SK-N-SH treated with all-trans-retinoic acid at 6 μM for 48 hours (cell line): Measurements from ENCODE around the gene OR6X1.

ENCODE experiments used
- ATAC-seq: fragments of 200-7000 bp; cut with Tn5 transposase; 3 replicates; pipeline ENCODE4 v1.9.1; 2020; ENCODE audit warnings: mild to moderate bottlenecking, moderate library complexity
- ARNTL ChIP-seq: fragments of 450-650 bp; formaldehyde crosslinking; IDR thresholded peaks from 2 replicates; pipeline ENCODE4 v1.5.0; 2020; ENCODE audit warnings: low read depth, mild to moderate bottlenecking, moderate library complexity, borderline replicate concordance
- BACH2 ChIP-seq: fragments of 250-450 bp; sonication (Bioruptor Pico); IDR thresholded peaks from 2 replicates; pipeline ENCODE4 v1.9.0; 2021; ENCODE audit warnings: mild to moderate bottlenecking, borderline replicate concordance
- CSDC2 ChIP-seq: fragments of 250-450 bp; sonication (Bioruptor Pico); IDR thresholded peaks from 2 replicates; pipeline ENCODE4 v1.5.0; 2020; ENCODE audit warnings: mild to moderate bottlenecking, moderate library complexity
- ESRRG ChIP-seq: fragments of 250-450 bp; sonication (Bioruptor Pico); IDR thresholded peaks from 2 replicates; pipeline ENCODE4 v1.6.1; 2021; ENCODE audit warnings: mild to moderate bottlenecking
- GLIS3 ChIP-seq: fragments of 250-450 bp; sonication (Bioruptor Pico); IDR thresholded peaks from 2 replicates; pipeline ENCODE4 v1.5.0; 2020; ENCODE audit warnings: mild to moderate bottlenecking, moderate library complexity
- ISL1 ChIP-seq: fragments of 250-450 bp; sonication (Bioruptor Pico); IDR thresholded peaks from 2 replicates; pipeline ENCODE4 v2.1.2; 2022; ENCODE audit warnings: mild to moderate bottlenecking, moderate library complexity
- OSR1 ChIP-seq: fragments of 250-450 bp; sonication (Bioruptor Pico); IDR thresholded peaks from 2 replicates; pipeline ENCODE4 v1.8.0; 2022; ENCODE audit warnings: moderate library complexity, mild to moderate bottlenecking, inconsistent platforms
- PPARA ChIP-seq: fragments of 250-450 bp; sonication (Bioruptor Pico); IDR thresholded peaks from 2 replicates; pipeline ENCODE4 v1.5.0; 2020; ENCODE audit warnings: mild to moderate bottlenecking, borderline replicate concordance
- RARB ChIP-seq: fragments of 250-450 bp; sonication (Bioruptor Pico); IDR thresholded peaks from 2 replicates; pipeline ENCODE4 v1.8.0; 2021; ENCODE audit warnings: mild to moderate bottlenecking, moderate library complexity
- SNAI2 ChIP-seq: fragments of 250-450 bp; sonication (Bioruptor Pico); IDR thresholded peaks from 2 replicates; pipeline ENCODE4 v1.5.0; 2020; ENCODE audit warnings: mild to moderate bottlenecking, moderate library complexity
- TCF4 ChIP-seq: fragments of 250-450 bp; sonication (Bioruptor Pico); IDR thresholded peaks from 2 replicates; pipeline ENCODE4 v1.8.0; 2021; ENCODE audit warnings: mild to moderate bottlenecking, moderate library complexity, borderline replicate concordance
- TOX ChIP-seq: fragments of 250-450 bp; sonication (Bioruptor Pico); IDR thresholded peaks from 2 replicates; pipeline ENCODE4 v1.8.0; 2021; ENCODE audit warnings: mild to moderate bottlenecking, moderate library complexity, borderline replicate concordance
- ZC3H10 ChIP-seq: fragments of 250-450 bp; sonication (Bioruptor Pico); IDR thresholded peaks from 2 replicates; pipeline ENCODE4 v1.5.1; 2021; ENCODE audit warnings: mild to moderate bottlenecking, moderate library complexity
- ZFP30 ChIP-seq: fragments of 450-650 bp; formaldehyde crosslinking; IDR thresholded peaks from 2 replicates; pipeline ENCODE4 v1.5.0; 2022; ENCODE audit warnings: mild to moderate bottlenecking, moderate library complexity
- ZNF565 ChIP-seq: fragments of 450-650 bp; formaldehyde crosslinking; conservative IDR thresholded peaks from 2 replicates; pipeline ENCODE4 v1.5.0; 2020; ENCODE audit warnings: low read depth, mild to moderate bottlenecking, moderate library complexity
- ZNF70 ChIP-seq: fragments of 450-650 bp; formaldehyde crosslinking; IDR thresholded peaks from 2 replicates; pipeline ENCODE4 v1.5.0; 2020; ENCODE audit warnings: mild to moderate bottlenecking, moderate library complexity
- ZNF8 ChIP-seq: fragments of 450-650 bp; formaldehyde crosslinking; IDR thresholded peaks from 2 replicates; pipeline ENCODE4 v1.5.0; 2020; ENCODE audit warnings: mild to moderate bottlenecking, moderate library complexity
- TF ChIP-seq, protein P1 (sequence below): fragments of 250-450 bp; sonication (Bioruptor Pico); IDR thresholded peaks from 2 replicates; pipeline ENCODE4 v1.5.0; 2020; ENCODE audit warnings: mild to moderate bottlenecking, moderate library complexity
- TF ChIP-seq, protein P2 (sequence below): fragments of 250-450 bp; sonication (Bioruptor Pico); IDR thresholded peaks from 2 replicates; pipeline ENCODE4 v1.5.1; 2020; ENCODE audit warnings: low read depth, mild to moderate bottlenecking, moderate library complexity
- TF ChIP-seq, protein P3 (sequence below): fragments of 250-450 bp; sonication (Bioruptor Pico); IDR thresholded peaks from 2 replicates; pipeline ENCODE4 v1.8.0; 2020; ENCODE audit warnings: mild to moderate bottlenecking, moderate library complexity, borderline replicate concordance
- TF ChIP-seq, protein P4 (sequence below): fragments of 250-450 bp; sonication (Bioruptor Pico); IDR thresholded peaks from 2 replicates; pipeline ENCODE4 v1.8.0; 2021; ENCODE audit warnings: low read depth, mild to moderate bottlenecking, moderate library complexity, borderline replicate concordance

The OR6X1 gene

DNA sequence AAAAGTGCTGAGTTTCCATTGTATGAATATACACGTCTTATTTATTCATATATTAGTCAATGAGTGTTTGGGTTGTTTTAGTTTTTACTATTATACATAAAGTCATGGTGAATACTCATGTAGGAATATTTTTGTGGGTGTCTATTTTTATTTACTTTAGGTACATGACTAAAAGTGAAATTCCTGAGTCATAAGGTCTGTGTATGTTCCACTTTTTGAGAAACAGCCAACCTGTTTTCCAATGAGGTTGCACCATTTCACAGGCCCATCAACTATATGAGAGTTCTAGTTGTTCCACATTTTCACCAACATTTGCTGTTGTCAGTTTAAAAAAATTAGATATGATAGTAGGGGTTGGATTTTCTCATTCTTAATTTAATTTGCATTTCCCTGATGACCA is 6.6 kb upstream of the OR6X1 start (continued):
- TF ChIP-seq OSR1 (CRISPR knock-in tag) (no peak), ZNF8 (CRISPR knock-in tag) (no peak), RARB (CRISPR knock-in tag) (no peak), ZFP30 (CRISPR knock-in tag) (no peak), SNAI2 (CRISPR knock-in tag) (no peak), BACH2 (CRISPR knock-in tag) (no peak), GLIS3 (no peak), TCF4 (CRISPR knock-in tag) (no peak)

DNA sequence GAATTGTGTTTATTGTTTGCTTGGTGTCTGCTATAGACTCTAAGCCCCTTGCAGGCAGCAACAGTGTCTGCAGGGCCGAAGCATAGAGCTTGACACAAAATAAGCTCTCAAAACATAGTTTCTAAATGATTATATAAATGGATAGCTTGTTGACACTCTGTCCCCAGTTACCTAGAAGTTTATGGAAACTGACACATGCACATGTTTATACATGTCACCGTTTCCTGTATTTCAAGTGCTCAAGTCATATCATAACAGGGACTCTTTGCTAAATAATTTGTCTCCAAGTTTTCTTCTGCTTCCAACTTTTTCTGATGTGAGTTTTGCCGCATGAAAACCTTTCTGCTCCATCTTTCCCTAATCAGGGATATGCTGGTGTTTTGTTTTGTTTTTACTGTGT is 3.7 kb upstream of the OR6X1 start:
- ATAC-seq, result no peak
- TF ChIP-seq SNAI2 (CRISPR knock-in tag) (no peak), ARNTL (CRISPR knock-in tag) (no peak), CSDC2 (CRISPR knock-in tag) (no peak), PPARA (CRISPR knock-in tag) (no peak), TCF4 (CRISPR knock-in tag) (no peak), ZNF565 (CRISPR knock-in tag) (no peak), ISL1 (CRISPR knock-in tag) (no peak), BACH2 (CRISPR knock-in tag) (no peak), ZNF8 (CRISPR knock-in tag) (no peak)
- TF ChIP-seq, protein P1, sequence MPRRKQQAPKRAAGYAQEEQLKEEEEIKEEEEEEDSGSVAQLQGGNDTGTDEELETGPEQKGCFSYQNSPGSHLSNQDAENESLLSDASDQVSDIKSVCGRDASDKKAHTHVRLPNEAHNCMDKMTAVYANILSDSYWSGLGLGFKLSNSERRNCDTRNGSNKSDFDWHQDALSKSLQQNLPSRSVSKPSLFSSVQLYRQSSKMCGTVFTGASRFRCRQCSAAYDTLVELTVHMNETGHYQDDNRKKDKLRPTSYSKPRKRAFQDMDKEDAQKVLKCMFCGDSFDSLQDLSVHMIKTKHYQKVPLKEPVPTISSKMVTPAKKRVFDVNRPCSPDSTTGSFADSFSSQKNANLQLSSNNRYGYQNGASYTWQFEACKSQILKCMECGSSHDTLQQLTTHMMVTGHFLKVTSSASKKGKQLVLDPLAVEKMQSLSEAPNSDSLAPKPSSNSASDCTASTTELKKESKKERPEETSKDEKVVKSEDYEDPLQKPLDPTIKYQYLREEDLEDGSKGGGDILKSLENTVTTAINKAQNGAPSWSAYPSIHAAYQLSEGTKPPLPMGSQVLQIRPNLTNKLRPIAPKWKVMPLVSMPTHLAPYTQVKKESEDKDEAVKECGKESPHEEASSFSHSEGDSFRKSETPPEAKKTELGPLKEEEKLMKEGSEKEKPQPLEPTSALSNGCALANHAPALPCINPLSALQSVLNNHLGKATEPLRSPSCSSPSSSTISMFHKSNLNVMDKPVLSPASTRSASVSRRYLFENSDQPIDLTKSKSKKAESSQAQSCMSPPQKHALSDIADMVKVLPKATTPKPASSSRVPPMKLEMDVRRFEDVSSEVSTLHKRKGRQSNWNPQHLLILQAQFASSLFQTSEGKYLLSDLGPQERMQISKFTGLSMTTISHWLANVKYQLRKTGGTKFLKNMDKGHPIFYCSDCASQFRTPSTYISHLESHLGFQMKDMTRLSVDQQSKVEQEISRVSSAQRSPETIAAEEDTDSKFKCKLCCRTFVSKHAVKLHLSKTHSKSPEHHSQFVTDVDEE (CRISPR knock-in tag), result no peak
- TF ChIP-seq, protein P2, sequence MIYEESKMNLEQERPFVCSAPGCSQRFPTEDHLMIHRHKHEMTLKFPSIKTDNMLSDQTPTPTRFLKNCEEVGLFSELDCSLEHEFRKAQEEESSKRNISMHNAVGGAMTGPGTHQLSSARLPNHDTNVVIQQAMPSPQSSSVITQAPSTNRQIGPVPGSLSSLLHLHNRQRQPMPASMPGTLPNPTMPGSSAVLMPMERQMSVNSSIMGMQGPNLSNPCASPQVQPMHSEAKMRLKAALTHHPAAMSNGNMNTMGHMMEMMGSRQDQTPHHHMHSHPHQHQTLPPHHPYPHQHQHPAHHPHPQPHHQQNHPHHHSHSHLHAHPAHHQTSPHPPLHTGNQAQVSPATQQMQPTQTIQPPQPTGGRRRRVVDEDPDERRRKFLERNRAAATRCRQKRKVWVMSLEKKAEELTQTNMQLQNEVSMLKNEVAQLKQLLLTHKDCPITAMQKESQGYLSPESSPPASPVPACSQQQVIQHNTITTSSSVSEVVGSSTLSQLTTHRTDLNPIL (CRISPR knock-in tag), result no peak

DNA sequence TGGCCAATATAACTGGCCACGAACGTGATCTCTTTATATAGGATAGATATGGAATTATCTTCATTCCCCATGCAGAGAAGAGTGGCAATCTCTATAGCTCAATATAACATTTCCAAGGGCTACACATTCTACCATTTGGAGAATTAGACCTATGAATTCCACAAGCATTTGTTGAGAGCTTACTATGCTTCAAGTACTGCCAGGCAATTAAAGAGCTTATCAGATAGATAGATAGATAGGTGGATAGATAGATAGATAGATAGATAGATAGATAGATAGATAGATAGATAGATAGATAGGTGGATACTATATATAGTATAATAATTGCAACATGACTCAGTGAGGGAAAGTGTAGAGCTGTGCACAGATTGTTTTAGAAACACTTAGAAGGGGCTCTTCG is 1.5 kb upstream of the OR6X1 start:
- ATAC-seq, result no peak
- TF ChIP-seq, protein P3, sequence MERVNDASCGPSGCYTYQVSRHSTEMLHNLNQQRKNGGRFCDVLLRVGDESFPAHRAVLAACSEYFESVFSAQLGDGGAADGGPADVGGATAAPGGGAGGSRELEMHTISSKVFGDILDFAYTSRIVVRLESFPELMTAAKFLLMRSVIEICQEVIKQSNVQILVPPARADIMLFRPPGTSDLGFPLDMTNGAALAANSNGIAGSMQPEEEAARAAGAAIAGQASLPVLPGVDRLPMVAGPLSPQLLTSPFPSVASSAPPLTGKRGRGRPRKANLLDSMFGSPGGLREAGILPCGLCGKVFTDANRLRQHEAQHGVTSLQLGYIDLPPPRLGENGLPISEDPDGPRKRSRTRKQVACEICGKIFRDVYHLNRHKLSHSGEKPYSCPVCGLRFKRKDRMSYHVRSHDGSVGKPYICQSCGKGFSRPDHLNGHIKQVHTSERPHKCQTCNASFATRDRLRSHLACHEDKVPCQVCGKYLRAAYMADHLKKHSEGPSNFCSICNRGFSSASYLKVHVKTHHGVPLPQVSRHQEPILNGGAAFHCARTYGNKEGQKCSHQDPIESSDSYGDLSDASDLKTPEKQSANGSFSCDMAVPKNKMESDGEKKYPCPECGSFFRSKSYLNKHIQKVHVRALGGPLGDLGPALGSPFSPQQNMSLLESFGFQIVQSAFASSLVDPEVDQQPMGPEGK, result no peak
- TF ChIP-seq TOX (CRISPR knock-in tag) (no peak), ZNF565 (CRISPR knock-in tag) (no peak), CSDC2 (CRISPR knock-in tag) (no peak), ZNF8 (CRISPR knock-in tag) (no peak), GLIS3 (no peak), SNAI2 (CRISPR knock-in tag) (no peak), BACH2 (CRISPR knock-in tag) (no peak), ZFP30 (CRISPR knock-in tag) (no peak), RARB (CRISPR knock-in tag) (no peak), ISL1 (CRISPR knock-in tag) (no peak), TCF4 (CRISPR knock-in tag) (no peak), ARNTL (CRISPR knock-in tag) (no peak), ZNF70 (no peak), ZC3H10 (CRISPR knock-in tag) (no peak)
- TF ChIP-seq, protein P4, sequence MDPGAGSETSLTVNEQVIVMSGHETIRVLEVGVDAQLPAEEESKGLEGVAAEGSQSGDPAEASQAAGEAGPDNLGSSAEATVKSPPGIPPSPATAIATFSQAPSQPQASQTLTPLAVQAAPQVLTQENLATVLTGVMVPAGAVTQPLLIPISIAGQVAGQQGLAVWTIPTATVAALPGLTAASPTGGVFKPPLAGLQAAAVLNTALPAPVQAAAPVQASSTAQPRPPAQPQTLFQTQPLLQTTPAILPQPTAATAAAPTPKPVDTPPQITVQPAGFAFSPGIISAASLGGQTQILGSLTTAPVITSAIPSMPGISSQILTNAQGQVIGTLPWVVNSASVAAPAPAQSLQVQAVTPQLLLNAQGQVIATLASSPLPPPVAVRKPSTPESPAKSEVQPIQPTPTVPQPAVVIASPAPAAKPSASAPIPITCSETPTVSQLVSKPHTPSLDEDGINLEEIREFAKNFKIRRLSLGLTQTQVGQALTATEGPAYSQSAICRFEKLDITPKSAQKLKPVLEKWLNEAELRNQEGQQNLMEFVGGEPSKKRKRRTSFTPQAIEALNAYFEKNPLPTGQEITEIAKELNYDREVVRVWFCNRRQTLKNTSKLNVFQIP (CRISPR knock-in tag), result no peak
- TF ChIP-seq, all 23 proteins: peak for 0

DNA sequence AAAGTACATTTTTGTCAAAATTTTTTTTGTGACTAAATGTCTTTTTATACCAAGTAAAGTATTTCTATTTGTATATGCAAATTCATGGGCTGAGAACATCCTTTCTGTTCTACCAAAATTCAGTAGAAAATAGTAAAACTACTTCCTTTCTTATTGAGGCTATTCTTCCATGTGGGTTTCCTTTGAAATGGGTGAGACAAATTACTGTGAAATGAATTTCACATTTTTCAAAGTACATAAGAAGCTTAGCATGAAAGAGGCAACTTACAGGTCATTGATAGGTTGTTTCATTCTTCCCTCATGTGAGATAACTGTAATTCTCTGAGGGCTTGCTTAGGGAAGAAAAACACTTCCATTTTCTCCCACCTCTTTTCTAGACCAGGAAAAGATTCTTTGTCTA is 1.0 kb upstream of the OR6X1 start:
- no peak for ATAC-seq
- TF ChIP-seq ZNF70, result no peak
- TF ChIP-seq, protein P3, result no peak
- no peak for TF ChIP-seq ARNTL (CRISPR knock-in tag)
- no peak for TF ChIP-seq RARB (CRISPR knock-in tag)
- TF ChIP-seq GLIS3, result no peak
- no peak for TF ChIP-seq ZNF565 (CRISPR knock-in tag)
- TF ChIP-seq ZC3H10 (CRISPR knock-in tag), result no peak
- no peak for TF ChIP-seq TOX (CRISPR knock-in tag)
- TF ChIP-seq ZFP30 (CRISPR knock-in tag), result no peak
- TF ChIP-seq, protein P2 (CRISPR knock-in tag), result no peak
- TF ChIP-seq ISL1 (CRISPR knock-in tag), result no peak
- no peak for TF ChIP-seq BACH2 (CRISPR knock-in tag)
- TF ChIP-seq OSR1 (CRISPR knock-in tag), result no peak
- no peak for TF ChIP-seq ESRRG (CRISPR knock-in tag)
- no peak for TF ChIP-seq SNAI2 (CRISPR knock-in tag)
